ENCODE results near the gene CISH.
A peak's percentile ranks its signal among the peaks of the same experiment; 100 is the strongest.

The CISH gene

GRCh38 chr3:50612970-50613846 lies 1.6 kb upstream of the CISH start:
- no peak for DNase-seq (ENCODE audit: low read depth)

- no peak for DNase-seq (ENCODE audit: low read depth)
Observed at GRCh38 chr3:50612234-50612882, 784 bp upstream of the CISH start.

GRCh38 chr3:50610992-50611463 lies 546 bp downstream of the CISH start:
- no peak for DNase-seq (ENCODE audit: low read depth)

GRCh38 chr3:50610181-50610971 lies 1.2 kb downstream of the CISH start:
- no peak for DNase-seq (ENCODE audit: low read depth)

- DNase-seq (ENCODE audit: low read depth) = no peak
Observed at GRCh38 chr3:50609763-50610085, 1.9 kb downstream of the CISH start.

DNA sequence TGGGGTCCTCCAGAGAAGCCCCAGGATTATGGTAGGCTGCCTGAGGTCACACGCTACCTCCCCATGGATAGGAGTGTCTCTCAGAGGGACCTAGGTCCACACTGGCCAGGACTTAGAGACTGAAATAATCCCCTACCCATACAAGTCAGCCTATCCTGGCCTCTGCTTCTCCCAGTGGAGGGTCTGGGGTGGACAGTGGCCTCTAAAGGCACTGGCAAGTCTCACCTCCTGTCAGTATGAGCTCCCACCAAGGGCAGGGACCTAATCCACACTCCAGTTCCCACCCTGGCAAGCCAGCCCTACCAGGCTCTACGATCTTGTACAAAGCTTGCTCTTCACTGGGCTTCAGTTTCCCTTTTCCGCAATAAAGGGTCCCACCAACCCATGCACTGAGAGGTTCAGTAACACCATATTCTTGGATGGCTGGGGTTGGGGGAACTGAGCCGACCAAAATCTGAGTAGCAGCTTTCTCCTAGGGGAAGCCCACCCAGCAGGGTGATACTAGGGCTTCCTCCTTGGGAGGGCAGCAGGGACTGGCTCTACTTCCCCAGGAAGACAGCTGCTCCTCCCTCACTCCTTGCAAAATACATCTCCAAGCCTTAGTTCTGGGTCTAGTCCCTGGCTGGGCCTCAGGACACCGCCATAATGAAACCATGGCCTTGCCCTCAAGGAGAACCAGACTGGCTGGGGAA lies 2.4 kb downstream of the CISH start:
- no peak for DNase-seq (ENCODE audit: low read depth)

DNA sequence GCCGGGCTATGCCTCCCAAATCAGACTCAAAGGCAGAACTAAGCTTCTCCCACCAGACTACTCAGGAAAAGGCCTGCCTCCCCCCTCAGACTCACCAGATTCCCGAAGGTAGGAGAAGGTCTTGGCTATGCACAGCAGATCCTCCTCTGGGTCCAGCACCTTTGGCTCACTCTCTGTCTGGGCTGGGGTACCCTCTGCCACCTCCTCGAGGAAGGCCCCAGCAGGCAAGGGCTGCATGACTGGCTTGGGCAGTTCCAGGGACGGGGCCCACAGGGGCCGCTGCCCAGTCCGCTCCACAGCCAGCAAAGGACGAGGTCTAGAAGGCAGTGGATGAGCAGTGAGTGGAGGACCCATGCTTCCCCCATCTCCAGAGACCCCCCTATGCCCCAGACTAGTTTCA lies 3.3 kb downstream of the CISH start:
- DNase-seq (ENCODE audit: low read depth) = no peak

DNA sequence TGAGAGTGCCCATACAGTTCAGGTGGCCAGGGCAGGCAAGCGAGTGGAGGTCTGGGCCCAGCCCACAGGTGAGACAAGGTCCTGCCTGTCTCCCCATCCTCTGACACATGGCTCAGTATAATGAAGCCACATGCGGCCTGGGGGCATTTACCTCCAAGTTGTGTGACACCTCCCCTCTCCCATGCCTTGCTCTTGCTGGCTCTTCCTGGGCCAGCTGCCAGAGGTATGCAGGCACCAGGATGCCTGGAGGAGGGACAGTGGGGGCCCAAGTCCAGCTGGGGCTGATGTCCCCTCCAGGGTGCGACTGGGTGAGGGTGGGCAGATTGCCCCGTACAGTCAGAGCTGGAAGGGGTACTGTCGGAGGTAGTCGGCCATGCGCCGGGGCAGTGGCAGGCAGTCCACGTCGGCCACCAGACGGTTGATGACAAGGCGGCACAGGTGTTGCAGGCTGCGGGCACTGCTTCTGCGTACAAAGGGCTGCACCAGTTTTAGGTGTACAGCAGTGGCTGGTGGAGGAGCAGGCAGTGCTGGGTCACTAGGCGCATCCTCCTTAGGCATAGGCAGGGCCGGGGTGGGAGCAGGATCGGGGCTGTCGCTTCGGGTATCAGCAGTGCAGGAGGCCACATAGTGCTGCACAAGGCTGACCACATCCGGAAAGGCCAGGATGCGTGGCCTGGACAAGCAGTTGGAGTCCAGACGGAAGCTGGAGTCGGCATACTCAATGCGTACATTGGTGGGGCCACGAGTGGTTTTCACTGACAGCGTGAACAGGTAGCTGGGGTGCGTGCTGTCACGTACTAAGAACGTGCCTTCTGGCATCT lies 4.1 kb downstream of the CISH start:
- no peak for DNase-seq (ENCODE audit: low read depth)

GRCh38 chr3:50606596-50606995 lies 5.0 kb downstream of the CISH start:
- DNase-seq (ENCODE audit: low read depth) = no peak

GRCh38 chr3:50605901-50606326 lies 5.7 kb downstream of the CISH start:
- DNase-seq (ENCODE audit: low read depth) = no peak

DNA sequence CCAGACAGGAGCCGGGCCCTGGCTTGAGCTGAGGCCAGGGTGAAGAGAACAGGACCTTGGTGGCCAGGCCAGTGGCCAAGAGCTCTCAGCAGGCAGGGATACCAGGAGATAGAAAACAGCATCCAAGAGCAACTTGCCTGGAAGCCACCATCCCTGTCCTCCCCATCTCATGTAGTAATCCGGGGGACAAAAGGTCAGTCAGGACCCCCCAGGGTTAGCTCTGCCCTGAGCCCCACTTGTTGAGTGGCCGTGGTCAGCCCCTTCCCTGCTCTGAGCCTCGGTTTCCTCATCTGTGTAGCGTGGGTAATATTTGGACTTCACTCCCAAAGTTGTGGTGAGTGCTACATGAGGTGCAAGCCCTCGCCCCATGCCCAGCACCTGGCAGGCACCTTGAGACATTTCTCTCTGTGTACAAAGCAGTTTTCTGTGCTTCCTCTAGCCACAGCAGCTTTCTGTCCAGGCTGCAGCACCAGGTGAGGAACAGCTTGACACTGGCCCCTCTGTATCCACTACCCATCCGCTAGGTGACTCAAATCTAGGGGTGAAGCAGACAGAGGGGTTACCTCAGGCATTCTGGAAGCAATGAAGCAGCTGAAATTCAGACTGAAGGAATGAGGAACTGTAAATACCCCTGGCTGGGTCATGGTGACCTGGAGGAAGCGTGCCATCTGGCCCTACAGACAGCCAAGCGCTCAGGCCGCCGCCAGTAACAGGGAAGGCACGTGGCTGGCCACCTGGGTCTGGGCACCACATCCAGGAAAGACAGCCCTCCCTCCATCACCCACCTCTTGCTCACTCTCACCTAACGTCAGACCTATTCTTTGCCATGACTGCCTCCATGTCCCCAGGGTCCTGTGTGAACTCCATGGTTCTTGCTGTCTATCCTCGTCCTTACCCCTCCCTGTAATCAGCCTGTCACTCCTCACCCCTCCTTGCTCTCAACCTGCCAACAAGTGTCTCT lies 6.7 kb downstream of the CISH start:
- DNase-seq (ENCODE audit: low read depth) = no peak

- DNase-seq (ENCODE audit: low read depth) = no peak
Observed at GRCh38 chr3:50604110-50604621, 7.4 kb downstream of the CISH start.

DNA sequence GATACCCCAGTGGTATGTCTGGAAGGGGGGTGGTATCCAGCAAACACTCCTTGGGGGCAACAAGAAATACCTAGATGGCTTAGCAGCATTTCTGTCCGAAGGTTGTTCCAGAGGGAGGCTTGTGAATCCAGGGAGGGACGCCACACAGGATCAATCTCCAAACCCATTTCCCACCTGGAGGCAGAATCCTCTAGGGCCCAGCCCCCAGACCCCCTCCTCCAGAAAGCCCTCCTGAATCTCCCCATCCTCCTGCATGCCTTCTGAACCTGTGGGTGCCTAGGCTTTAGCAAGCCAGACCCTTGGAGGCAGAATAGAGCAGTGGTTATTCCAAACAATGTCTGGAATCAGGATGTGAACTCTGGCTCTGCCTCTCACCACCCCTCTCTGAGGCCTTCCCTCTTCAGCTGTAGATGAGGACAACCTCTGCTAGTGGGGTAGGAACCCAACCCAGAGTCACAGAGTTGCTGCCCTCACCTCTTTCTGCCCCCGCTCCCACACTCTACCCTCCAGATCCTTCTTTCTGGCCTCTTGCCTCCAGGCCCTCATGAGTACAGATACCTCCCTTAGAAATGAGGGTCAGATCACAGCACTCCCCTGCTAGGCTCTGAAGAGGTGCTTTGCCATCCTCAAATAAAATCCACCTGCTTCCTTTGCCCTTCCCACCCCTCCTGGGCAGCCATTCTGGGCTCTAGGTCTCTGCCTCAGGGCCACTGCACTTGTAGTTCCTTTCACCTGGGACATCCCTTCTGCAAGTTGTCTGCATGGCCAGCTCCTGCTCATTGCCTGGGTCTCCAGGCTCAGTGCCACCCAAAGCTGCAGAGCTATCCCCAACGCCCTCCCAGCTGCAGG lies 8.1 kb downstream of the CISH start:
- DNase-seq (ENCODE audit: low read depth) = no peak

- no peak for DNase-seq (ENCODE audit: low read depth)
Observed at GRCh38 chr3:50602595-50603191, 8.9 kb downstream of the CISH start.

DNA sequence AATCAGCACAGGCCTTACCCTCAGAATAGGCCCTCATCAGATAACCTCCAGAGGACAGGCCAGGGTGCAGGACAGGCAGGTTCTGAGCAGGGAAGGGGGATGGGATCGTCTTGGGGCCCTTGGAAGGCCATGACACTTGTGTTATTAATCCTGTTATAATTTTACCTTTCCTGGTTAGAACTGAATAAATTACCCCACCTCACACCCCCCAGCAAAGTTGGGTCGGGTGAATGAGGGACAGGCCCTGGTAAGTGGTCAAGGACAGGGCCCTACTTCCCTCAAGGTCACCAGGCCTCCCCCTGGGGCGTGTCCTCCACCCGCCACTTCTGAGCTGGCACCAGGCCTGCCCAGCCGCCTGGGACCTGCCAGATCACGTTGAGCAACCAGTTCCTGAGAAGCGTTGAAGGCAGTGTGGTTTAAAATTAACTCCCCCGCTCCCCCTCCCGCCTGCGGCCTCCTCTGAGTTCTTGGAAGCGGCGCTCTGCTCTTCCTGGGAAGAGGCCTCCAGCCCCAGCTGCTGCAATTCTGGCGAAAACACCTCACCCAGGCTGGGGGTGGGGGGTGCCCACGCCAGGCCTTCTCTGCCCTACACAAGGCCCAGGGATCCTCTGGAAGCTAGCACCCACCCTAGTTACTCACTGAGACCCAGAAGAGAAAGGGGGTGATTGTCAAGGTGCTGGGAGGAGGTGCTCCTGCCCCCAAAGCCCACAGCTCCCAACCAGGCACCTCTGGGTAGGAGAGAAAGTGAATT lies 10.6 kb downstream of the CISH start:
- DNase-seq (ENCODE audit: low read depth) = peak; percentile 97

DNA sequence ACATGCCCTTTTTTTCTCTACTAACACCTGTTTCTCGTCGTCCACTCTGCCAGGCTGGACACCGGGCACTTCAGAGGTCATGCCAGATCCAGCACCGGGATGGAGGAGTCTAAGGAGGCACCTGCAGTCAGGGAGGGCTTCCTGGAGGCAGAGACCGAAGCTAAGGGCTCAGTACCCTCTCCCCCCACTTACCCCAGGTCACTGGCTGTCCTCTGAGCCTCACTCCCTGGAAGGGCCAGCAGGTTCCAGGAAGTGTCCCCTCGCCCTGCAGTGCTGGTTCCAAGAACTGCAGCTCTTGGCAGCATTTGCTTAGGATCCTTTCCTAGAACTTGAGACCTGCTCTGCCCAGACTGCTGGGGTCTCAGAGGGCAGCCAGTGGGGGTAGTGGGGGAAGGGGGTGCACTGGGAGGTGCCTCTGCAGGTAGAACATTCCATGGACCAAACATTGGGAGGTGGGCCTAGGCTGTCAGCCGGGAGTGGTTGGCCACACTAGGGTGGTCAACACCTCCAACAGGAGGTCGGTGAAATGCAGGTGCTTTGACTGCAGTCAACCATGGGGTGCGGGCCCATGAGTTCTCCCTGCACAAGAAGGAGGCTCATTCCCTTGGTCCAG lies 11.3 kb downstream of the CISH start:
- DNase-seq (ENCODE audit: low read depth) = no peak

- no peak for DNase-seq (ENCODE audit: low read depth)
Observed at GRCh38 chr3:50599716-50600118, 11.9 kb downstream of the CISH start.
